HL-60 (cell line): Measurements from ENCODE around the gene GCGR.

ENCODE experiments used
- DNase-seq, 2 experiments: peaks; one replicate each; pipeline ENCODE4 v3.0.0-alpha.2; 2010 to 2020; ENCODE audit warnings: low read depth in 1 of 2, low spot score in 1 of 2
- H3K27ac ChIP-seq: fragments of 250-450 bp; sonication (Bioruptor Pico); replicated peaks from 2 replicates; pipeline ENCODE4 v1.5.1; 2020; ENCODE audit warnings: mild to moderate bottlenecking, moderate library complexity
- H3K27me3 ChIP-seq: fragments of 250-450 bp; sonication (Bioruptor Pico); 2 replicates; pipeline ENCODE4 v1.5.1; 2021; ENCODE audit warnings: mild to moderate bottlenecking, moderate library complexity; ENCODE audit not compliant: insufficient read depth, poor library complexity, severe bottlenecking
- H3K4me3 ChIP-seq: replicated peaks from 2 replicates; pipeline ENCODE4 v1.5.1; 2011; ENCODE audit warnings: mild to moderate bottlenecking, control low read depth, low read length; ENCODE audit not compliant: insufficient read depth
- CTCF ChIP-seq: IDR thresholded peaks from one replicate; pipeline ENCODE4 v1.5.1; 2011; ENCODE audit warnings: low read length, control low read depth, inconsistent platforms; ENCODE audit not compliant: insufficient read depth
- GABPA ChIP-seq: IDR thresholded peaks from 2 replicates; pipeline ENCODE4 v1.6.1; 2012; ENCODE audit warnings: low read depth
- POLR2AphosphoS5 ChIP-seq: IDR thresholded peaks from 2 replicates; pipeline ENCODE4 v1.6.1; 2012; ENCODE audit warnings: low read depth
- REST ChIP-seq: IDR thresholded peaks from 2 replicates; pipeline ENCODE4 v1.6.1; 2012; ENCODE audit warnings: low read depth; ENCODE audit not compliant: insufficient replicate concordance
- SPI1 ChIP-seq: IDR thresholded peaks from 2 replicates; pipeline ENCODE4 v1.6.1; 2012; ENCODE audit warnings: low read depth, mild to moderate bottlenecking, borderline replicate concordance

The GCGR gene

GRCh38 chr17:81809556-81809998 is 5.6 kb downstream of the GCGR start:
- DNase-seq, result no peak
- no peak overlapping the region for H3K27ac ChIP-seq
- peaks cover 28% of the 10 kb centered on the region for H3K27me3 ChIP-seq
- H3K4me3 ChIP-seq, result no peak overlapping the region
- no peak for TF ChIP-seq SPI1
- no peak for TF ChIP-seq CTCF
- no peak for TF ChIP-seq POLR2AphosphoS5
- no peak for TF ChIP-seq REST
- no peak for TF ChIP-seq GABPA

- DNase-seq, result no peak
- Histone ChIP-seq H3K27ac (no peak overlapping the region), H3K27me3 (peaks cover 22% of the 10 kb centered on the region), H3K4me3 (no peak overlapping the region)
- TF ChIP-seq REST (no peak), POLR2AphosphoS5 (no peak), GABPA (no peak)
Observed at GRCh38 chr17:81810476-81810875, 6.5 kb downstream of the GCGR start.

GRCh38 chr17:81810892-81811704 is 7.1 kb downstream of the GCGR start:
- Histone ChIP-seq H3K27ac (no peak overlapping the region), H3K4me3 (no peak overlapping the region), H3K27me3 (peaks cover 16% of the 10 kb centered on the region)
- TF ChIP-seq POLR2AphosphoS5, result no peak
- no peak for TF ChIP-seq SPI1
- no peak for TF ChIP-seq GABPA
- no peak for TF ChIP-seq REST
- no peak for TF ChIP-seq CTCF
- no peak for DNase-seq
